HEK293 (cell line): ENCODE measurements around the gene UBR1.

Source experiments
- GLIS1 ChIP-seq: fragments of 450-650 bp; formaldehyde crosslinking; IDR thresholded peaks from 2 replicates; pipeline ENCODE4 v1.5.1; 2016; ENCODE audit warnings: missing biosample characterization, missing genetic modification characterization
- HOXC10 ChIP-seq: sonication (generic); formaldehyde crosslinking; IDR thresholded peaks from 2 replicates; pipeline ENCODE4 v1.8.1; 2023; ENCODE audit warnings: mild to moderate bottlenecking, missing genetic modification reagents
- HOXD13 ChIP-seq: sonication (generic); formaldehyde crosslinking; IDR thresholded peaks from 2 replicates; pipeline ENCODE4 v1.8.0; 2022; ENCODE audit warnings: missing genetic modification reagents, borderline replicate concordance
- MYNN ChIP-seq: fragments of 450-650 bp; formaldehyde crosslinking; IDR thresholded peaks from 2 replicates; pipeline ENCODE4 v1.5.1; 2016; ENCODE audit warnings: missing biosample characterization, missing genetic modification characterization, borderline replicate concordance
- OVOL3 ChIP-seq: fragments of 450-650 bp; formaldehyde crosslinking; IDR thresholded peaks from 2 replicates; pipeline ENCODE4 v1.5.1; 2016; ENCODE audit warnings: missing biosample characterization, missing genetic modification characterization
- PBX3 ChIP-seq: sonication (generic); formaldehyde crosslinking; IDR thresholded peaks from 2 replicates; pipeline ENCODE4 v1.8.1; 2022; ENCODE audit warnings: mild to moderate bottlenecking, moderate library complexity, missing genetic modification reagents
- SP2 ChIP-seq: fragments of 450-650 bp; formaldehyde crosslinking; IDR thresholded peaks from 2 replicates; pipeline ENCODE4 v1.5.1; 2016; ENCODE audit warnings: missing biosample characterization, missing genetic modification characterization
- TCF7L2 ChIP-seq: IDR thresholded peaks from 2 replicates; pipeline ENCODE4 v1.6.1; 2011; ENCODE audit warnings: low read depth, mild to moderate bottlenecking, inconsistent platforms, low read length, moderate library complexity, borderline replicate concordance
- ZFP37 ChIP-seq: fragments of 450-650 bp; formaldehyde crosslinking; IDR thresholded peaks from 2 replicates; pipeline ENCODE4 v1.5.1; 2016; ENCODE audit warnings: missing biosample characterization, missing genetic modification characterization
- ZFP41 ChIP-seq: fragments of 450-650 bp; formaldehyde crosslinking; IDR thresholded peaks from 2 replicates; pipeline ENCODE4 v1.5.1; 2016; ENCODE audit warnings: missing biosample characterization, missing genetic modification characterization, borderline replicate concordance
- ZNF10 ChIP-seq: fragments of 450-650 bp; formaldehyde crosslinking; IDR thresholded peaks from 2 replicates; pipeline ENCODE4 v1.5.1; 2017; ENCODE audit warnings: missing biosample characterization, missing genetic modification characterization
- ZNF140 ChIP-seq: fragments of 450-650 bp; formaldehyde crosslinking; IDR thresholded peaks from 2 replicates; pipeline ENCODE4 v1.5.1; 2016; ENCODE audit warnings: missing biosample characterization, missing genetic modification characterization
- ZNF148 ChIP-seq: fragments of 450-650 bp; formaldehyde crosslinking; IDR thresholded peaks from 2 replicates; pipeline ENCODE4 v1.5.0; 2017; ENCODE audit warnings: missing biosample characterization, missing genetic modification characterization, borderline replicate concordance
- ZNF155 ChIP-seq: fragments of 450-650 bp; formaldehyde crosslinking; IDR thresholded peaks from 2 replicates; pipeline ENCODE4 v1.5.1; 2016; ENCODE audit warnings: missing biosample characterization, missing genetic modification characterization
- ZNF19 ChIP-seq: fragments of 450-650 bp; formaldehyde crosslinking; IDR thresholded peaks from 2 replicates; pipeline ENCODE4; 2016; ENCODE audit warnings: missing biosample characterization, missing genetic modification characterization, low read depth
- ZNF2 ChIP-seq: fragments of 450-650 bp; formaldehyde crosslinking; IDR thresholded peaks from 2 replicates; pipeline ENCODE4 v1.5.1; 2016; ENCODE audit warnings: missing biosample characterization, missing genetic modification characterization
- ZNF223 ChIP-seq: fragments of 450-650 bp; formaldehyde crosslinking; IDR thresholded peaks from 2 replicates; pipeline ENCODE4 v1.5.1; 2016; ENCODE audit warnings: missing biosample characterization, missing genetic modification characterization
- ZNF23 ChIP-seq: fragments of 450-650 bp; formaldehyde crosslinking; IDR thresholded peaks from 2 replicates; pipeline ENCODE4 v1.5.1; 2016; ENCODE audit warnings: missing biosample characterization, missing genetic modification characterization, borderline replicate concordance
- ZNF239 ChIP-seq: fragments of 450-650 bp; formaldehyde crosslinking; IDR thresholded peaks from 2 replicates; pipeline ENCODE4 v1.5.1; 2016; ENCODE audit warnings: missing biosample characterization, missing genetic modification characterization
- ZNF274 ChIP-seq, 2 experiments: fragments of 200-500 bp in 1 of 2; fragments of 450-650 bp in 1 of 2; sonication (Bioruptor generic) in 1 of 2; formaldehyde crosslinking in 1 of 2; IDR thresholded peaks; 2 replicates each; pipeline versions ENCODE4 v1.5.1 to v1.6.1; 2014 to 2016; ENCODE audit warnings: borderline replicate concordance in 1 of 2, inconsistent platforms in 1 of 2, low read length in 1 of 2, missing biosample characterization in 1 of 2, missing genetic modification characterization in 1 of 2
- ZNF335 ChIP-seq: fragments of 450-650 bp; formaldehyde crosslinking; conservative IDR thresholded peaks from 2 replicates; pipeline ENCODE4 v1.5.1; 2016; ENCODE audit warnings: missing biosample characterization, missing genetic modification characterization
- ZNF341 ChIP-seq: fragments of 450-650 bp; formaldehyde crosslinking; IDR thresholded peaks from 2 replicates; pipeline ENCODE4; 2016; ENCODE audit warnings: low read depth, missing biosample characterization, missing genetic modification characterization
- ZNF362 ChIP-seq: fragments of 450-650 bp; formaldehyde crosslinking; IDR thresholded peaks from 2 replicates; pipeline ENCODE4 v1.5.1; 2016; ENCODE audit warnings: missing biosample characterization, missing genetic modification characterization
- ZNF426 ChIP-seq: fragments of 450-650 bp; formaldehyde crosslinking; IDR thresholded peaks from 2 replicates; pipeline ENCODE4 v1.5.1; 2017; ENCODE audit warnings: missing biosample characterization, missing genetic modification characterization, mild to moderate bottlenecking, inconsistent platforms, moderate library complexity
- ZNF501 ChIP-seq: fragments of 450-650 bp; formaldehyde crosslinking; IDR thresholded peaks from 2 replicates; pipeline ENCODE4 v1.5.1; 2016; ENCODE audit warnings: missing biosample characterization, missing genetic modification characterization
- ZNF514 ChIP-seq: fragments of 450-650 bp; formaldehyde crosslinking; IDR thresholded peaks from 2 replicates; pipeline ENCODE4 v1.5.1; 2016; ENCODE audit warnings: missing biosample characterization, missing genetic modification characterization
- ZNF549 ChIP-seq: fragments of 450-650 bp; IDR thresholded peaks from 2 replicates; pipeline ENCODE4 v1.5.1; 2018; ENCODE audit warnings: missing biosample characterization, missing genetic modification characterization, mild to moderate bottlenecking, inconsistent platforms, moderate library complexity
- ZNF76 ChIP-seq: fragments of 450-650 bp; formaldehyde crosslinking; IDR thresholded peaks from 2 replicates; pipeline ENCODE4; 2016; ENCODE audit warnings: low read depth, missing biosample characterization, missing genetic modification characterization, borderline replicate concordance
- ZNF792 ChIP-seq: fragments of 450-650 bp; formaldehyde crosslinking; IDR thresholded peaks from 2 replicates; pipeline ENCODE4 v1.5.1; 2016; ENCODE audit warnings: missing biosample characterization, missing genetic modification characterization
- TF ChIP-seq, protein P1 (sequence below): fragments of 450-650 bp; formaldehyde crosslinking; IDR thresholded peaks from 2 replicates; pipeline ENCODE4 v1.5.1; 2016; ENCODE audit warnings: missing biosample characterization, missing genetic modification characterization, borderline replicate concordance

UBR1 gene

GRCh38 chr15:42920519-42921341 lies 185.1 kb downstream of the UBR1 start, which contains the start of gene TTBK2 (continued):
- TF ChIP-seq PBX3 (peak; percentile 97), SP2 (tag by site-specific recombination) (peak; percentile 94), OVOL3 (peak; percentile 96), ZFP37 (no peak), ZNF549 (tag by site-specific recombination) (no peak), ZNF274 (IDR thresholded peaks at IDR 0.05; ENCODE audit: low read length) (no peak), ZNF274 (tag by site-specific recombination; IDR thresholded peaks at IDR 0.05; ENCODE audit: borderline replicate concordance) (no peak), ZNF19 (tag by site-specific recombination) (no peak), ZNF362 (tag by site-specific recombination) (no peak), MYNN (tag by site-specific recombination) (no peak), HOXC10 (CRISPR knock-in tag) (no peak), ZNF155 (no peak), ZNF501 (tag by site-specific recombination) (0 out of 2 replicates have a peak, but pooled peaks have one; percentile 26), GLIS1 (tag by site-specific recombination) (peak; percentile 37), HOXD13 (CRISPR knock-in tag) (no peak), ZFP41 (tag by site-specific recombination) (no peak), ZNF426 (no peak), ZNF223 (tag by site-specific recombination) (no peak), ZNF335 (tag by site-specific recombination) (peak; percentile 98), ZNF140 (tag by site-specific recombination) (no peak), ZNF76 (tag by site-specific recombination) (peak; percentile 79; the same call in 1 of the 2 replicates), ZNF514 (no peak), ZNF341 (tag by site-specific recombination) (peak; percentile 96), ZNF239 (tag by site-specific recombination) (no peak), ZNF148 (tag by site-specific recombination) (no peak), ZNF23 (no peak), ZNF2 (tag by site-specific recombination) (no peak), ZNF792 (tag by site-specific recombination) (no peak), ZNF10 (tag by site-specific recombination) (no peak), TCF7L2 (no peak)
- TF ChIP-seq, protein P1, sequence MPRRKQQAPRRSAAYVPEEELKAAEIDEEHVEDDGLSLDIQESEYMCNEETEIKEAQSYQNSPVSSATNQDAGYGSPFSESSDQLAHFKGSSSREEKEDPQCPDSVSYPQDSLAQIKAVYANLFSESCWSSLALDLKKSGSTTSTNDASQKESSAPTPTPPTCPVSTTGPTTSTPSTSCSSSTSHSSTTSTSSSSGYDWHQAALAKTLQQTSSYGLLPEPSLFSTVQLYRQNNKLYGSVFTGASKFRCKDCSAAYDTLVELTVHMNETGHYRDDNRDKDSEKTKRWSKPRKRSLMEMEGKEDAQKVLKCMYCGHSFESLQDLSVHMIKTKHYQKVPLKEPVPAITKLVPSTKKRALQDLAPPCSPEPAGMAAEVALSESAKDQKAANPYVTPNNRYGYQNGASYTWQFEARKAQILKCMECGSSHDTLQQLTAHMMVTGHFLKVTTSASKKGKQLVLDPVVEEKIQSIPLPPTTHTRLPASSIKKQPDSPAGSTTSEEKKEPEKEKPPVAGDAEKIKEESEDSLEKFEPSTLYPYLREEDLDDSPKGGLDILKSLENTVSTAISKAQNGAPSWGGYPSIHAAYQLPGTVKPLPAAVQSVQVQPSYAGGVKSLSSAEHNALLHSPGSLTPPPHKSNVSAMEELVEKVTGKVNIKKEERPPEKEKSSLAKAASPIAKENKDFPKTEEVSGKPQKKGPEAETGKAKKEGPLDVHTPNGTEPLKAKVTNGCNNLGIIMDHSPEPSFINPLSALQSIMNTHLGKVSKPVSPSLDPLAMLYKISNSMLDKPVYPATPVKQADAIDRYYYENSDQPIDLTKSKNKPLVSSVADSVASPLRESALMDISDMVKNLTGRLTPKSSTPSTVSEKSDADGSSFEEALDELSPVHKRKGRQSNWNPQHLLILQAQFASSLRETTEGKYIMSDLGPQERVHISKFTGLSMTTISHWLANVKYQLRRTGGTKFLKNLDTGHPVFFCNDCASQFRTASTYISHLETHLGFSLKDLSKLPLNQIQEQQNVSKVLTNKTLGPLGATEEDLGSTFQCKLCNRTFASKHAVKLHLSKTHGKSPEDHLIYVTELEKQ (tag by site-specific recombination), result no peak
